Transverse colon (tissue), 4 donors: Measurements from ENCODE around the gene CYYR1. TPM values are rescaled to one million over a fixed set of nuclear protein-coding genes. Genes with fewer than 3 reads are reported as not detected.

Experiments
- DNase-seq: peaks from one replicate; pipeline ENCODE4 v3.0.0-alpha.2; 2019
- H3K27ac ChIP-seq, 4 donors: fragments of 200-600 bp; sonication (generic); 2 replicates each; pipeline ENCODE4 v1.5.1; 2016 to 2018; ENCODE audit warnings: inconsistent platforms in 4 of 4
- H3K27me3 ChIP-seq: fragments of 200-600 bp; sonication (generic); 2 replicates; pipeline ENCODE4 v1.5.1; 2017; ENCODE audit warnings: inconsistent platforms
- H3K36me3 ChIP-seq, 4 donors: fragments of 200-600 bp; sonication (generic); 2 replicates each; pipeline ENCODE4 v1.5.1; 2017 to 2019; ENCODE audit warnings: inconsistent platforms in 4 of 4
- H3K4me1 ChIP-seq, 4 donors: fragments of 200-600 bp; sonication (generic); 2 replicates each; pipeline ENCODE4 v1.5.1; 2017 to 2020; ENCODE audit warnings: inconsistent platforms in 4 of 4
- H3K4me3 ChIP-seq, 4 donors: fragments of 200-600 bp; sonication (generic); 1 replicate in 1 of 4; 2 replicates in 3 of 4; pipeline versions ENCODE4 v1.5.1 to v1.6.1; 2017 to 2019; ENCODE audit warnings: inconsistent platforms in 4 of 4
- H3K9me3 ChIP-seq, 2 donors: fragments of 200-600 bp; sonication (generic); 2 replicates each; pipeline ENCODE4 v1.5.1; 2017 to 2019; ENCODE audit warnings: inconsistent platforms in 2 of 2
- EP300 ChIP-seq: sonication (generic); formaldehyde crosslinking; IDR thresholded peaks from one replicate; pipeline ENCODE4 v1.6.1; 2017; ENCODE audit warnings: antibody characterized with exemption, low read depth
- POLR2A ChIP-seq: fragments of 450-650 bp; IDR thresholded peaks from one replicate; pipeline ENCODE4 v1.6.1; 2016; ENCODE audit warnings: antibody characterized with exemption, mild to moderate bottlenecking, moderate library complexity
- POLR2AphosphoS5 ChIP-seq, 3 donors: sonication (generic); formaldehyde crosslinking; IDR thresholded peaks; one replicate each; pipeline ENCODE4 v1.6.1; 2016; ENCODE audit warnings: antibody characterized with exemption in 3 of 3
- WGBS, 2 donors: methylation state at CpG; one replicate each; pipeline ENCODE4 v1.1.5; 2018; ENCODE audit warnings: low coverage in 1 of 2; 5-methylcytosine and 5-hydroxymethylcytosine counted together
- in situ Hi-C, 4 donors: fragments of 200-750 bp; cut with MboI; loops; one replicate each; pipeline versions ENCODE4 v1.15.0 to v1.15.1; 2017; ENCODE audit warnings: low sequenced_read_pairs in 3 of 4, low pct_ligation_motif_present in 1 of 4, low pct_unique_long_range_greater_than_20kb in 1 of 4
- intact Hi-C: fragments of 100-400 bp; cut with DNase I; formaldehyde crosslinking; loops from one replicate; pipeline ENCODE4 v1.15.1; 2023; ENCODE audit warnings: low total_unique reads
- total RNA-seq, 4 donors: library from RNA; depleted of rRNA; stranded (reverse); fragments of >200 nt; gene quantifications; one replicate each; pipeline ENCODE4 v1.1.0, GENCODE V29; 2016
- TF ChIP-seq, protein P1 (sequence below), 5 experiments: fragments of 200-600 bp in 3 of 5; fragments of 450-650 bp in 2 of 5; sonication (generic) in 3 of 5; IDR thresholded peaks; 1 replicate in 2 of 5; 2 replicates in 3 of 5; pipeline ENCODE4 v1.5.1; 2016 to 2017; ENCODE audit warnings: antibody characterized with exemption in 5 of 5, inconsistent platforms in 3 of 5, mild to moderate bottlenecking in 2 of 5, moderate library complexity in 1 of 5

The CYYR1 gene
- total RNA-seq, 4 donors from 2014 or later = 0.75 to 6.6 (median 3.5) TPM

DNA sequence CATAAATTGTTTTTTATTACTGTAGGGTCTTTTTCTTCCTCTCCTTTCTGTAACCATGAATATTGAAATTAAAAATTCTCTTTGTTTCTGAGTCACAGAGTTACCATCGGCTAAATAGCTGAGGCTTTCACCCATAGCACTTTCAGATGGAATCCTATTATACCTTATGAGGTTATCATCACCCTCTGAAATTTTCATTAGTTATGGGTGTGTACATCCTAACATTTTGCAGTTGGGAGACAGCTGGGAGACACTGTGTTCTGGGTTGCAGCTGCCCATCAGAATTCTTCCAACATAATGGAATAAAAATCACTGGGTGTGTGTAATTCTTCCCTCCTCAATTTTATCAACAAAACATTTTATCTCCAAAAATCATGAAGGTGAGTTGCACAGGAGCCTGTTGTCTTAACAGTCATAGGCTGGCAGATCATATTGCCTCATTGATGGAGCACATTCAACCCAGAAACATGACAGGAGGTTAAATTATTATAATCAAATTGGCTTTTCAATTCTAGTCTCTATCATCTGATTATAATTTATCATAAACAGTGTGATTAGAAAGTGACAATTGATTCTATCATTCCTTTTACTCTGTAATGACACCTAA lies 17.4 kb downstream of the CYYR1 start:
- in situ Hi-C loops = no loop called here
- intact Hi-C loops = no loop called here
- no peak overlapping the region for H3K27ac ChIP-seq
- H3K36me3 ChIP-seq = no peaks in the 10 kb centered on the region
- H3K4me3 ChIP-seq = no peak overlapping the region
- TF ChIP-seq, protein P1, sequence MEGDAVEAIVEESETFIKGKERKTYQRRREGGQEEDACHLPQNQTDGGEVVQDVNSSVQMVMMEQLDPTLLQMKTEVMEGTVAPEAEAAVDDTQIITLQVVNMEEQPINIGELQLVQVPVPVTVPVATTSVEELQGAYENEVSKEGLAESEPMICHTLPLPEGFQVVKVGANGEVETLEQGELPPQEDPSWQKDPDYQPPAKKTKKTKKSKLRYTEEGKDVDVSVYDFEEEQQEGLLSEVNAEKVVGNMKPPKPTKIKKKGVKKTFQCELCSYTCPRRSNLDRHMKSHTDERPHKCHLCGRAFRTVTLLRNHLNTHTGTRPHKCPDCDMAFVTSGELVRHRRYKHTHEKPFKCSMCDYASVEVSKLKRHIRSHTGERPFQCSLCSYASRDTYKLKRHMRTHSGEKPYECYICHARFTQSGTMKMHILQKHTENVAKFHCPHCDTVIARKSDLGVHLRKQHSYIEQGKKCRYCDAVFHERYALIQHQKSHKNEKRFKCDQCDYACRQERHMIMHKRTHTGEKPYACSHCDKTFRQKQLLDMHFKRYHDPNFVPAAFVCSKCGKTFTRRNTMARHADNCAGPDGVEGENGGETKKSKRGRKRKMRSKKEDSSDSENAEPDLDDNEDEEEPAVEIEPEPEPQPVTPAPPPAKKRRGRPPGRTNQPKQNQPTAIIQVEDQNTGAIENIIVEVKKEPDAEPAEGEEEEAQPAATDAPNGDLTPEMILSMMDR (IDR thresholded peaks at IDR 0.05) = no peak
- TF ChIP-seq EP300 (no peak), POLR2AphosphoS5 (IDR thresholded peaks at IDR 0.05) (no peak), POLR2A (no peak)
- no peaks in the 10 kb centered on the region for H3K9me3 ChIP-seq
- WGBS, 2 donors = 74 to 100% methylated on average over 1 of the region's 1 CpG
- no peaks in the 10 kb centered on the region for H3K4me1 ChIP-seq
- no peaks in the 10 kb centered on the region for H3K27me3 ChIP-seq
- DNase-seq = no peak

DNA sequence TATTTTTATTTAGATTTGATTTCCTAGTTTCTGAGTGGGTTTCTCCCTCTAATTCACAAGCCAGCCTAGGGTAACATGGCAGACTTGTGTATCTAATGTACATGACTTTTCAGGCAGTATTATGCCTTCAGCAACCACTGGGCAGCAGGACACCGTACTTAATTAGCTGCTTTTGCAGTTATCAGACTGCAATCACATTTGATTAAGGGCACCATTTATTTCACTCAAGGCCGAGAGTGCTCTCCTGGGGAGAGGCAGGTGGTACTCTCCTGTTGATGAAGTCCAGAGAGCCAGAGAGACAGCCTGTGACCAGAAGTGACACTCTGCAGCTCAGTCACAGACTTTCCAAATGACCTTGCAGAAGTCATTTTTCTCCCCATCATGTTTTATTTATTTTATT lies 18.7 kb downstream of the CYYR1 start:
- WGBS, 2 donors = 72 to 92% methylated on average over 2 of the region's 2 CpGs
- in situ Hi-C loops = no loop called here
- TF ChIP-seq POLR2AphosphoS5 (IDR thresholded peaks at IDR 0.05) (no peak), EP300 (no peak), POLR2A (no peak)
- TF ChIP-seq, protein P1 (IDR thresholded peaks at IDR 0.05) = no peak

DNA sequence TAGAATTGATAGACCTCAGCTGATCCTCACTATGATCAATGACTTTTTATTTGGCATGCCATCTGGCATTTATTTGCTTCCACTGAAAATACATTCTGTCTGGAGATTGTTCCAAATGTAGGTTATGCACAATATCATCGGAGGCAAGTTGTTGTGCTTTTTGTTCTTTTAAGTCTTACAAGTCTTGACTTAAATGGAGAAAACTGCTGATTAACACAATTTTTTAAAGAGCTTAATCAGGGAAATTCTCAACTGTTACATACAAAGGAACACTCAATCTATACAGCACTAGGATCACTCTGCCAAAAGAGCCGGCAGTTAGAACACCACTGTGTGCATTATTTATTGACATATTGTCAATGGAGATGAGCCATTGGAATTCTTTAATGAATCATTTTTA lies 19.2 kb downstream of the CYYR1 start:
- H3K4me1 ChIP-seq = no peaks in the 10 kb centered on the region
- WGBS, 2 donors = 75 to 92% methylated on average over 2 of the region's 2 CpGs
- no peaks in the 10 kb centered on the region for H3K9me3 ChIP-seq
- H3K36me3 ChIP-seq = no peaks in the 10 kb centered on the region
- H3K4me3 ChIP-seq = no peak overlapping the region
- H3K27ac ChIP-seq = no peak overlapping the region
- no peak for DNase-seq
- H3K27me3 ChIP-seq = no peaks in the 10 kb centered on the region
- intact Hi-C loops = no loop called here
- in situ Hi-C loops = no loop called here
- TF ChIP-seq, protein P1 (IDR thresholded peaks at IDR 0.05) = no peak
- TF ChIP-seq EP300 = no peak
- TF ChIP-seq POLR2A = no peak
- TF ChIP-seq POLR2AphosphoS5 (IDR thresholded peaks at IDR 0.05) = no peak

More for the DNA sequence above, 18.7 kb downstream of the CYYR1 start:
- H3K9me3 ChIP-seq = no peaks in the 10 kb centered on the region
- no peak overlapping the region for H3K27ac ChIP-seq
- no peaks in the 10 kb centered on the region for H3K27me3 ChIP-seq
- intact Hi-C loops = no loop called here
- no peaks in the 10 kb centered on the region for H3K4me1 ChIP-seq
- H3K36me3 ChIP-seq = no peaks in the 10 kb centered on the region
- no peak for DNase-seq
- no peak overlapping the region for H3K4me3 ChIP-seq

DNA sequence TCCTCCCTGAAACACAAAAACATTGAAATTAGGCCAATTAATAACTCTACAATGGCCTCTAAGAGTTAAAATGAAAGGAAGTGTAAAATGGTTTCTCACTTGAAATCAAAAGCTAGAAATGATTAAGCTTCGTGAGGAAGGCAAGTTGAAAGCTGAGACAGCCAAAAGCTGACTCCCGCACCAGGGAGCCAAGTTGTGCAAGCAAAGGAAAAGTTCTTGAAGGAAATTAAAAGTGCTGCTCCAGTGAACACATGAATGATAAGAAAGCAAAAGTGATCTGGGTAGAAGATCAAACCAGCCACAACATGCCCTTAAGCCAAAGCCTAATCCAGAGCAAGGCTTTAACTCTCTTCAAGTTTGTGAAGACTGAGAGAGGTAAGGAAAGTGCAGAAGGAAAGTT lies 22.8 kb downstream of the CYYR1 start:
- TF ChIP-seq POLR2A (no peak), EP300 (no peak), POLR2AphosphoS5 (IDR thresholded peaks at IDR 0.05) (no peak)
- TF ChIP-seq, protein P1 (IDR thresholded peaks at IDR 0.05) = no peak
- no peak overlapping the region for H3K4me3 ChIP-seq
- intact Hi-C loops = no loop called here
- no peaks in the 10 kb centered on the region for H3K9me3 ChIP-seq
- in situ Hi-C loops = no loop called here
- H3K4me1 ChIP-seq = no peaks in the 10 kb centered on the region
- DNase-seq = no peak
- H3K27ac ChIP-seq = no peak overlapping the region
- H3K36me3 ChIP-seq = no peaks in the 10 kb centered on the region
- WGBS, 2 donors = 38 to 70% methylated on average over 2 of the region's 2 CpGs
- no peaks in the 10 kb centered on the region for H3K27me3 ChIP-seq
